Measurements from ENCODE around the gene SUMO3.

SUMO3 gene

GRCh38 chr21:44779417-44780136 lies 38.3 kb downstream of the SUMO3 start:
- no peak for DNase-seq (ENCODE audit: low read depth in 3 of 3)

GRCh38 chr21:44778983-44779382 lies 38.9 kb downstream of the SUMO3 start:
- no peak for DNase-seq (ENCODE audit: low read depth in 3 of 3)

- DNase-seq (ENCODE audit: low read depth in 3 of 3), result no peak
Observed at GRCh38 chr21:44778499-44778911, 39.4 kb downstream of the SUMO3 start.

- no peak for DNase-seq (ENCODE audit: low read depth in 3 of 3)
Observed at GRCh38 chr21:44778094-44778493, 39.8 kb downstream of the SUMO3 start.

GRCh38 chr21:44774972-44775371 lies 42.9 kb downstream of the SUMO3 start:
- no peak for DNase-seq (ENCODE audit: low read depth in 3 of 3)

GRCh38 chr21:44773291-44773932 lies 44.5 kb downstream of the SUMO3 start:
- no peak for DNase-seq (ENCODE audit: low read depth in 3 of 3)

GRCh38 chr21:44771896-44772525 lies 45.9 kb downstream of the SUMO3 start:
- DNase-seq (ENCODE audit: low read depth in 3 of 3), result no peak

- DNase-seq (ENCODE audit: low read depth in 3 of 3), result no peak
Observed at GRCh38 chr21:44767834-44768831, 49.7 kb downstream of the SUMO3 start.

GRCh38 chr21:44766818-44767354 lies 51.0 kb downstream of the SUMO3 start:
- no peak for DNase-seq (ENCODE audit: low read depth in 3 of 3)

- DNase-seq (ENCODE audit: low read depth in 3 of 3), result no peak
Observed at GRCh38 chr21:44766014-44766817, 51.6 kb downstream of the SUMO3 start.

GRCh38 chr21:44765231-44766013 lies 52.4 kb downstream of the SUMO3 start:
- DNase-seq (ENCODE audit: low read depth in 3 of 3), result no peak

GRCh38 chr21:44764319-44765230 lies 53.3 kb downstream of the SUMO3 start:
- no peak for DNase-seq (ENCODE audit: low read depth in 3 of 3)

- no peak for DNase-seq (ENCODE audit: low read depth in 3 of 3)
Observed at GRCh38 chr21:44763451-44764318, 54.2 kb downstream of the SUMO3 start.

- no peak for DNase-seq (ENCODE audit: low read depth in 3 of 3)
Observed at GRCh38 chr21:44763050-44763378, 54.8 kb downstream of the SUMO3 start.

GRCh38 chr21:44762221-44763049 lies 55.4 kb downstream of the SUMO3 start:
- DNase-seq (ENCODE audit: low read depth in 3 of 3), result no peak

GRCh38 chr21:44761747-44762208 lies 56.1 kb downstream of the SUMO3 start:
- DNase-seq (ENCODE audit: low read depth in 3 of 3), result no peak
